ENCODE measurements around the gene CAMK2A. TPM values are rescaled to one million over a fixed set of nuclear protein-coding genes. Genes with fewer than 3 reads are reported as not detected.

CAMK2A gene
- total RNA-seq, 1 donor from 2014 or later = not detected

GRCh38 chr5:150175536-150175935 is 114.0 kb downstream of the CAMK2A start:
- Mint-ChIP-seq H3K27me3 (peaks cover 31% of the 10 kb centered on the region), H3K4me1 (ENCODE audit: low read depth) (peaks cover 1% of the 10 kb centered on the region), H3K27ac (no peak overlapping the region), H3K4me3 (ENCODE audit: low read depth) (no peak overlapping the region), H3K9me3 (ENCODE audit: low read depth) (no peaks in the 10 kb centered on the region), H3K36me3 (ENCODE audit: insufficient read depth) (no peaks in the 10 kb centered on the region)
- TF ChIP-seq CTCF (IDR thresholded peaks at IDR 0.05; ENCODE audit: unreplicated experiment) = peak; percentile 53
- DNase-seq (ENCODE audit: low spot score, unreplicated experiment) = no peak

DNA sequence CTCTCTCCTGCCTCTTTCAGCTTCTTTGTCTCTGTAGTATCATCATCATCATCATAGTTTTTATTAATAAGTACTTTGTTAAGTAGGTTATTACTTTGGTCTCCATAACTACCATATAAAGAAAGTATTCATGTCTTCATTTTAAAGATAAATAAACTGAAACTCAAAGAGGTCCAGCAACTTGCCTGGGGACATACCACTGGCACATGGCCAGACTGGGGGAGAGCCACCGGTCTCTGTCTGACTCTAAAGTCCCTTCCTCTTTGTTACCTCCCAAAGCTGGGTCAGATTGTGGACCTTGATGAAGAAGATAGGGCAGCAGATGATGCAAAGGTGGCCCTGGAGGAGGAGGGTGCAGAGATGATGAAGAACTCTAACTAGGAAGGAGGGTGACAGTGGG is 114.5 kb downstream of the CAMK2A start:
- no peak for DNase-seq (ENCODE audit: low spot score, unreplicated experiment)
- no peak overlapping the region for H3K27ac Mint-ChIP-seq
- TF ChIP-seq CTCF (IDR thresholded peaks at IDR 0.05; ENCODE audit: unreplicated experiment) = no peak
- H3K27me3 Mint-ChIP-seq = peaks cover 35% of the 10 kb centered on the region
- no peak overlapping the region for H3K4me3 Mint-ChIP-seq (ENCODE audit: low read depth)
- no peaks in the 10 kb centered on the region for H3K9me3 Mint-ChIP-seq (ENCODE audit: low read depth)
- H3K36me3 Mint-ChIP-seq (ENCODE audit: insufficient read depth) = no peaks in the 10 kb centered on the region
- H3K4me1 Mint-ChIP-seq (ENCODE audit: low read depth) = peaks cover 1% of the 10 kb centered on the region

DNA sequence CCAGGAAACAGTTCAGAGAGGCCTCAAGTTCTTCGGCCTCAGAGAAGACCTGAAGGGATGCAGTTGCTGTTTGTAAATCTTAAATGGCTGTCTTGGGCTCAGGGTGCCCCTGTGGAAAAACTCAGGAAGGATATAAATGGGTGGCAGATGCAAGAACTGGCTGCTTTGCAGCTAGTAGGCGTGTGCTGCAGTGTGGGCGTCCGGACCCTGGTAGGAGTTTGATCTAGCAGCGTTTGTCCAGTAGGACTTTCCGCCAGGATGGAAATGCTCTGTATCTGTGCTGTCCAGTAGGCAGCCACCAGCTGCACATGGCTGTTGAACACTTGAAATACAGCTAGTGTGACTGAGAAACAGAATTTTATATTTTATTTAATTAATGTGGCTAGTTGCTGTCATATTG is 115.3 kb downstream of the CAMK2A start:
- H3K36me3 Mint-ChIP-seq (ENCODE audit: insufficient read depth) = no peaks in the 10 kb centered on the region
- no peaks in the 10 kb centered on the region for H3K9me3 Mint-ChIP-seq (ENCODE audit: low read depth)
- H3K4me3 Mint-ChIP-seq (ENCODE audit: low read depth) = no peak overlapping the region
- H3K27me3 Mint-ChIP-seq = peaks cover 43% of the 10 kb centered on the region
- no peak for DNase-seq (ENCODE audit: low spot score, unreplicated experiment)
- peaks cover 1% of the 10 kb centered on the region for H3K4me1 Mint-ChIP-seq (ENCODE audit: low read depth)
- no peak for TF ChIP-seq CTCF (IDR thresholded peaks at IDR 0.05; ENCODE audit: unreplicated experiment)
- no peak overlapping the region for H3K27ac Mint-ChIP-seq

- Mint-ChIP-seq H3K27me3 (peaks cover 54% of the 10 kb centered on the region), H3K9me3 (ENCODE audit: low read depth) (no peaks in the 10 kb centered on the region), H3K4me3 (ENCODE audit: low read depth) (no peak overlapping the region), H3K4me1 (ENCODE audit: low read depth) (peaks cover 1% of the 10 kb centered on the region), H3K36me3 (ENCODE audit: insufficient read depth) (no peaks in the 10 kb centered on the region), H3K27ac (no peak overlapping the region)
- no peak for DNase-seq (ENCODE audit: low spot score, unreplicated experiment)
- TF ChIP-seq CTCF (IDR thresholded peaks at IDR 0.05; ENCODE audit: unreplicated experiment) = no peak
Measured at GRCh38 chr5:150173161-150173560, 116.4 kb downstream of the CAMK2A start.

DNA sequence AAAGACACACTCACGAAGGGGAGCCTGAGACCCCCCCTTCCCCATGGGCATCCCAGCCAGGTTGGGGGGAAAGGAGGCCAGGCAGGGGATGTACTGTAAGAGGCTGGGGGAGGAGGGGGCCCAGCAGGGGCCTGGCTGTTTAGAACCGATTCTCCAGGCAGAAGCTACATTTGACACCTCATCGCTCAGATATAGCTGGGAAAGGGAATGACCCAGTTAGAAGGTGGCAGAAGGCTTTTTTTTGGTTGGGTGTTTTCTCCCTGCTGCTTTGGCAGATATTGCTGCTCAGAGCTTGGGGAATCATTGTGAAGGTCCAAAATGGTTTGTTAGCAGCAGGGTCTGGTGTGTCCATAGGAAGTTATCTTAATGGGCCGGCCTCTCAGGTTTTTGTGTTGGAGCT is 117.0 kb downstream of the CAMK2A start:
- H3K27me3 Mint-ChIP-seq = peaks cover 60% of the 10 kb centered on the region
- H3K4me1 Mint-ChIP-seq (ENCODE audit: low read depth) = peaks cover 2% of the 10 kb centered on the region
- peaks cover under 1% of the 10 kb centered on the region for H3K36me3 Mint-ChIP-seq (ENCODE audit: insufficient read depth)
- no peak overlapping the region for H3K4me3 Mint-ChIP-seq (ENCODE audit: low read depth)
- TF ChIP-seq CTCF (IDR thresholded peaks at IDR 0.05; ENCODE audit: unreplicated experiment) = no peak
- H3K9me3 Mint-ChIP-seq (ENCODE audit: low read depth) = no peaks in the 10 kb centered on the region
- H3K27ac Mint-ChIP-seq = no peak overlapping the region
- DNase-seq (ENCODE audit: low spot score, unreplicated experiment) = no peak

Data from progenitor cell of endocrine pancreas (in vitro differentiated cells).